GM23338 (cell line): ENCODE measurements around the gene APOL3. TPM values are rescaled to one million over a fixed set of nuclear protein-coding genes. Genes with fewer than 3 reads are reported as not detected.

Source experiments
- ATAC-seq: fragments of 200-7000 bp; cut with Tn5 transposase; 3 replicates; pipeline ENCODE4 v1.9.1; 2020
- DNase-seq: peaks from one replicate; pipeline ENCODE4 v3.0.0-alpha.2; 2015; ENCODE audit warnings: low spot score
- H2AFZ ChIP-seq: fragments of 200-600 bp; sonication (generic); 2 replicates; pipeline ENCODE4 v1.8.0; 2016; ENCODE audit warnings: antibody characterized with exemption, mild to moderate bottlenecking, moderate library complexity
- H3F3A ChIP-seq: fragments of 200-600 bp; sonication (generic); replicated peaks from 2 replicates; pipeline ENCODE4 v1.8.0; 2017; ENCODE audit warnings: antibody characterized with exemption, mixed run types, low read depth
- H3K27ac ChIP-seq: fragments of 200-600 bp; sonication (generic); 2 replicates; pipeline ENCODE4 v1.6.1; 2016; ENCODE audit warnings: low read depth
- H3K27me3 ChIP-seq: fragments of 200-600 bp; sonication (generic); 2 replicates; pipeline ENCODE4 v1.8.0; 2016; ENCODE audit warnings: mild to moderate bottlenecking, mixed run types, moderate library complexity; ENCODE audit not compliant: insufficient read depth
- H3K36me3 ChIP-seq: fragments of 200-600 bp; sonication (generic); 2 replicates; pipeline ENCODE4 v1.8.0; 2016; ENCODE audit warnings: mild to moderate bottlenecking; ENCODE audit not compliant: insufficient read depth
- H3K4me1 ChIP-seq: fragments of 200-600 bp; sonication (generic); 2 replicates; pipeline ENCODE4 v1.8.0; 2016; ENCODE audit warnings: mild to moderate bottlenecking, moderate library complexity; ENCODE audit not compliant: insufficient read depth
- H3K4me2 ChIP-seq: fragments of 200-600 bp; sonication (generic); 2 replicates; pipeline ENCODE4 v1.7.1; 2017; ENCODE audit warnings: mixed run types
- H3K4me3 ChIP-seq: fragments of 200-600 bp; sonication (generic); 2 replicates; pipeline ENCODE4 v1.6.1; 2016; ENCODE audit warnings: mixed run types
- H3K79me2 ChIP-seq: fragments of 200-600 bp; sonication (generic); replicated peaks from 2 replicates; pipeline ENCODE4 v1.8.0; 2017; ENCODE audit warnings: mild to moderate bottlenecking; ENCODE audit not compliant: insufficient read depth
- H3K9me2 ChIP-seq: fragments of 200-600 bp; sonication (generic); 2 replicates; pipeline ENCODE4 v1.8.0; 2017; ENCODE audit not compliant: insufficient read depth
- H4K20me1 ChIP-seq: fragments of 200-600 bp; sonication (generic); replicated peaks from 2 replicates; pipeline ENCODE4 v1.8.0; 2017; ENCODE audit warnings: mild to moderate bottlenecking; ENCODE audit not compliant: insufficient read depth
- H3K27ac Mint-ChIP-seq: 2 replicates; pipeline ENCODE4 v1.8.0; 2020; ENCODE audit warnings: inconsistent platforms, mild to moderate bottlenecking, moderate library complexity, mixed read lengths
- H3K27me3 Mint-ChIP-seq: 3 replicates; pipeline ENCODE4 v1.8.0; 2022; ENCODE audit warnings: low read depth, mild to moderate bottlenecking, moderate library complexity, mixed read lengths, inconsistent platforms; ENCODE audit not compliant: insufficient read depth, poor library complexity
- H3K36me3 Mint-ChIP-seq: 3 replicates; pipeline ENCODE4 v1.8.0; 2021; ENCODE audit warnings: low read depth, mild to moderate bottlenecking, inconsistent platforms, moderate library complexity, mixed read lengths
- H3K4me1 Mint-ChIP-seq: 3 replicates; pipeline ENCODE4 v1.8.0; 2020; ENCODE audit warnings: mild to moderate bottlenecking, inconsistent platforms, mixed read lengths
- H3K4me3 Mint-ChIP-seq: 3 replicates; pipeline ENCODE4 v1.8.0; 2021; ENCODE audit warnings: moderate library complexity, mild to moderate bottlenecking, inconsistent platforms, mixed read lengths
- H3K9me3 Mint-ChIP-seq: 3 replicates; pipeline ENCODE4 v1.8.0; 2020; ENCODE audit warnings: moderate library complexity, mild to moderate bottlenecking, inconsistent platforms, mixed read lengths
- CREB1 ChIP-seq: fragments of 250-450 bp; sonication (Bioruptor Pico); IDR thresholded peaks from 2 replicates; pipeline ENCODE4 v1.5.0; 2020; ENCODE audit warnings: low read depth, mild to moderate bottlenecking, moderate library complexity
- CTCF ChIP-seq, 2 experiments: fragments of 200-600 bp in 1 of 2; sonication (generic) in 1 of 2; conservative IDR thresholded peaks; 2 replicates each; pipeline versions ENCODE4 v1.5.1 to v1.6.1; 2016 to 2017; ENCODE audit warnings: antibody characterized with exemption in 2 of 2, low read depth in 2 of 2, mild to moderate bottlenecking in 2 of 2, moderate library complexity in 1 of 2
- ETS1 ChIP-seq: IDR thresholded peaks from 2 replicates; pipeline ENCODE4 v1.6.1; 2016; ENCODE audit warnings: antibody characterized with exemption
- NANOG ChIP-seq: IDR thresholded peaks from 2 replicates; pipeline ENCODE4 v1.6.1; 2016; ENCODE audit warnings: antibody characterized with exemption, borderline replicate concordance
- POLR2AphosphoS5 ChIP-seq: IDR thresholded peaks from 2 replicates; pipeline ENCODE4 v1.6.1; 2016; ENCODE audit warnings: antibody characterized with exemption, low read depth
- REST ChIP-seq: IDR thresholded peaks from one replicate; pipeline ENCODE4 v1.6.1; 2018; ENCODE audit warnings: antibody characterized with exemption; ENCODE audit not compliant: unreplicated experiment
- ZNF331 ChIP-seq: fragments of 250-450 bp; sonication (Bioruptor Pico); IDR thresholded peaks from 2 replicates; pipeline ENCODE4 v1.5.0; 2020; ENCODE audit warnings: low read depth, mild to moderate bottlenecking, moderate library complexity
- ZNF462 ChIP-seq: fragments of 250-450 bp; sonication (Bioruptor Pico); IDR thresholded peaks from 2 replicates; pipeline ENCODE4 v1.5.0; 2020; ENCODE audit warnings: mild to moderate bottlenecking, moderate library complexity
- polyA plus RNA-seq: library from polyadenylated mRNA; unstranded; fragments of >200 nt; fragmentation: Nextera tagmentation; extraction: Ambion mirVana; gene quantifications from 2 replicates; pipeline ENCODE4 v1.2.1, GENCODE V29; 2016
- total RNA-seq: library from RNA; depleted of rRNA; stranded (reverse); fragments of >200 nt; shearing (Covaris generic); gene quantifications from 2 replicates; pipeline ENCODE4 v1.2.3, GENCODE V29; 2014

Gene APOL3
- total and polyA plus RNA-seq, 2 experiments from 2014 or later, result not detected

DNA sequence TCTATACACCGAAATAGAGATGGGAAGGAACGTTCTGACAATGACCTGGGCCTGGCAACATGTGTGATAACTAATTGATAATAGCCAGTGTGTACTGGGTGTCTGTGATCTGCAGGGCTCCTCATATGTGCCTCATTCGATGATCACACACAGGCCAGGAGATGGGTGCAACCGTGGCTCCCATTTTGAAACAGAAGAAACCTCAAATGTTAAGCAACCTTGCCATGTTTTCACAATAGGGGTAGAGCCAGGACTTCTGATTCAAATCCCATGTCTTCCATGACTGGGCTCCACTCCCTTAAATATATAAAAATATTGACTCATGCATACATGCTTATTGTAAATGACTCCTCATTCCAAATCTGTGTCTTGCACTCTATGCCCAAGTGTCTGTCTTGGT lies 11.1 kb downstream of the APOL3 start:
- Mint-ChIP-seq H3K9me3 (peaks cover 6% of the 10 kb centered on the region; the same call in 2 of the 3 replicates), H3K27ac (no peak overlapping the region), H3K27me3 (peaks cover 7% of the 10 kb centered on the region), H3K4me1 (peaks cover 14% of the 10 kb centered on the region), H3K36me3 (no peaks in the 10 kb centered on the region), H3K4me3 (no peak overlapping the region)
- Histone ChIP-seq H3F3A (no peaks in the 10 kb centered on the region), H3K27ac (no peak overlapping the region), H2AFZ (no peak overlapping the region), H3K36me3 (no peaks in the 10 kb centered on the region), H3K27me3 (no peaks in the 10 kb centered on the region), H3K4me3 (no peak overlapping the region), H3K9me2 (no peaks in the 10 kb centered on the region), H3K4me1 (no peaks in the 10 kb centered on the region; the same call in 1 of the 2 replicates), H4K20me1 (no peaks in the 10 kb centered on the region), H3K79me2 (no peaks in the 10 kb centered on the region), H3K4me2 (no peak overlapping the region)
- TF ChIP-seq POLR2AphosphoS5, result no peak
- TF ChIP-seq ETS1, result no peak
- TF ChIP-seq NANOG, result no peak
- no peak for TF ChIP-seq ZNF331 (CRISPR knock-in tag)
- no peak for TF ChIP-seq CREB1 (CRISPR knock-in tag)
- no peak for TF ChIP-seq ZNF462 (CRISPR knock-in tag)
- TF ChIP-seq REST, result no peak
- no peak for TF ChIP-seq CTCF (conservative IDR thresholded peaks at IDR 0.05; ENCODE audit: low read depth in 2 of 2)
- no peak for DNase-seq
- ATAC-seq, result no peak
